ENCODE measurements around the gene TMEM169. TPM values are rescaled to one million over a fixed set of nuclear protein-coding genes. Genes with fewer than 3 reads are reported as not detected.
A peak's percentile ranks its signal among the peaks of the same experiment; 100 is the strongest.

TMEM169 gene
- total RNA-seq, 1 donor from 2014 or later, result 3.1 TPM

- H3K4me3 ChIP-seq (ENCODE audit: low read depth, low read length), result no peak overlapping the region
- no peak for TF ChIP-seq CTCF (conservative IDR thresholded peaks at IDR 0.05; ENCODE audit: low read depth, low read length)
- DNase-seq (ENCODE audit: low read depth), result no peak
Measured at GRCh38 chr2:216146573-216146972, 64.9 kb downstream of the TMEM169 start.

- no peak overlapping the region for H3K4me3 ChIP-seq (ENCODE audit: low read depth, low read length)
- TF ChIP-seq CTCF (conservative IDR thresholded peaks at IDR 0.05; ENCODE audit: low read depth, low read length), result no peak
- no peak for DNase-seq (ENCODE audit: low read depth)
Measured at GRCh38 chr2:216147172-216148131, 65.7 kb downstream of the TMEM169 start.

GRCh38 chr2:216148983-216149382 lies 67.3 kb downstream of the TMEM169 start:
- no peak for TF ChIP-seq CTCF (conservative IDR thresholded peaks at IDR 0.05; ENCODE audit: low read depth, low read length)
- DNase-seq (ENCODE audit: low read depth), result no peak
- H3K4me3 ChIP-seq (ENCODE audit: low read depth, low read length), result no peak overlapping the region

GRCh38 chr2:216149741-216150140 lies 68.0 kb downstream of the TMEM169 start:
- TF ChIP-seq CTCF (conservative IDR thresholded peaks at IDR 0.05; ENCODE audit: low read depth, low read length), result no peak
- H3K4me3 ChIP-seq (ENCODE audit: low read depth, low read length), result no peak overlapping the region
- no peak for DNase-seq (ENCODE audit: low read depth)

GRCh38 chr2:216151313-216152025 lies 69.8 kb downstream of the TMEM169 start:
- no peak overlapping the region for H3K4me3 ChIP-seq (ENCODE audit: low read depth, low read length)
- TF ChIP-seq CTCF (conservative IDR thresholded peaks at IDR 0.05; ENCODE audit: low read depth, low read length), result peak; percentile 37
- DNase-seq (ENCODE audit: low read depth), result peak; percentile 52

Other genes starting within 250 kb of the TMEM169 start
- gene MREG, start 68.4 kb upstream of the TMEM169 start, total RNA-seq, result 12.7 and 22.1 TPM in 2 replicates
- gene PECR, start 110 bp upstream of the TMEM169 start, total RNA-seq, result 12.3 and 16.7 TPM in 2 replicates
- gene XRCC5, start 27.4 kb downstream of the TMEM169 start, total RNA-seq, result 358 and 360 TPM in 2 replicates